GM19193 (cell line): ENCODE measurements around the gene NMUR2.

Source experiments
- POLR2A ChIP-seq: IDR thresholded peaks from 4 replicates; pipeline ENCODE4 v1.6.1; 2011; ENCODE audit not compliant: insufficient read depth, insufficient read length; ENCODE audit errors: extremely low read depth

Gene NMUR2, protein sequence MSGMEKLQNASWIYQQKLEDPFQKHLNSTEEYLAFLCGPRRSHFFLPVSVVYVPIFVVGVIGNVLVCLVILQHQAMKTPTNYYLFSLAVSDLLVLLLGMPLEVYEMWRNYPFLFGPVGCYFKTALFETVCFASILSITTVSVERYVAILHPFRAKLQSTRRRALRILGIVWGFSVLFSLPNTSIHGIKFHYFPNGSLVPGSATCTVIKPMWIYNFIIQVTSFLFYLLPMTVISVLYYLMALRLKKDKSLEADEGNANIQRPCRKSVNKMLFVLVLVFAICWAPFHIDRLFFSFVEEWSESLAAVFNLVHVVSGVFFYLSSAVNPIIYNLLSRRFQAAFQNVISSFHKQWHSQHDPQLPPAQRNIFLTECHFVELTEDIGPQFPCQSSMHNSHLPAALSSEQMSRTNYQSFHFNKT

GRCh38 chr5:152405145-152405544 lies at the start of gene NMUR2:
Gene NMUR2 (minus strand): TSS chr5:152405279. CDS start chr5:152405113, 166 bp downstream.
- TF ChIP-seq POLR2A: no peak

- no peak for TF ChIP-seq POLR2A
Measured at GRCh38 chr5:152443935-152444334, 38.9 kb upstream of the NMUR2 start.

DNA sequence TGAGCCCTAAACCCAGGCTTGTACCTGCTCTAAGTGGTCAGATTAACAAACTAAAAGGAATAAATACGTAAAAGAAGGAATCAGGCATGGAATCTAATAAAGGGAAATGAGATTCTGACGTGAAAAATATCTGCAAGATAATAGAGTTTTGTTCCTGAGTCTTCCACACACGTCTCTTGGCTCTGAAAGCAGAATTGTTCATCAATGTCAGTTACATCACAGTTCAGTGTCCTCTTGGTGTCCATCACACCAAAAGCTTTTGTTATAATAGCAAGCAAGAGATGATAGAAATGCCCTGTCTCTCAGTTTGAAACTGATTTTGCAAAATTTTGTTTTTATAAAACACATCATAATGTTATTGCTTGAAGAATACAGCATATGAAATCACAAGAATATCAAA lies 34.7 kb upstream of the NMUR2 start:
- TF ChIP-seq POLR2A: no peak

DNA sequence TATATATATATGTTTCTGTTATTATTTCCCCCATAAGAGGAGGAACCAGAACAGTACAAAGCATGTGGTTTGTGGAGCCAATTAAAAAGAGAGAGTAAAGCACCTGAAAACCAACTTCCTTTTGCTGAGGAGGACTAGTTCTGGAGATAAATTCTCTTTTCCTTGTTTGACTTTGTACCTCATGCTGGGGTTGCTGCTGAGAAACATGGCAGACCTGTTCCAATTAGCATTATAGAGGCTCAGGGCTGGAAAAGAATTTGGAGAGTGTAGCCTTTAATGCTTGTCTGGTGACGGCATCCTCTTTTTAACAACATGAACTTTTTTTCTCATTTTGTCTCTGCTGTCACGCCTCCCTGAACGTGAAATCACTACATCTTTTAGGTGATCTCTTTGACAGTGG lies 32.8 kb upstream of the NMUR2 start:
- no peak for TF ChIP-seq POLR2A

DNA sequence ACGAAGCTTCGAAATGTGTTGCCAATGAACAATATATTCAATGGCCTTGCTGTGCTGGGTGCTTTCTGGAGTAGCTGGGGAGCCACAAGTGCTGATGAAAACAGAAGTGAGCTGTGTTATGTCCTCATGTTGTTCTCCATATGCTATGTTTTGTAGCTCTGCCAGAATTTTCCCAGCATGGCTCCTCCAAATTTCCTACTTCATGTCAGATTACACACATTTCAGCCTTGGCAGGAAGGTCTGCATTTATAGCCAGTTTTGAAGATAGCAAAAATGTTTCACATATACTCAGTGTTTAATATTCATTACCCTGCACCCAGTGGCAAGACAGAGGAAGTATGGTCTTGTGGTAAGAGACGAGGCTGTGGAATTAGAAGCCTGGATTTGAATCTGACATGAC lies 22.6 kb upstream of the NMUR2 start:
- TF ChIP-seq POLR2A: no peak

DNA sequence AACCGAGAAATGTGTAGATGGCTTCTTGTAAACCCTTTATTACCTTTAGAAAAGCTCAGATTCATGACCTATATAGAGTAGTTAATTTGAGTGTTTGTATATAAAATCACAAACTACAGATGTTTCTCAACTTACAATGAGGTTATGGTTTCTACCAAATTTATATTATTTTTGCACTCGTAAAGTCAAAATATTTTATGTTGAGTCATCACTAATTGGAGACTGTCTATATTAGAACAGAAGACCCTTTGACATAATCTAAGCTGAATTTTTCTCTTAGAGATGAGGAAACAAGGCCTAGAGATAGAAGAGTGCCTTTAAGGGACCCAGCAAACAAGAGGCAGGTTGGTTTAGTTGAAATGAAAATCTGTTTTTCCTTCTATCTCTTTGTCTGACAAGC lies 20.0 kb upstream of the NMUR2 start:
- no peak for TF ChIP-seq POLR2A

GRCh38 chr5:152424501-152424900 lies 19.4 kb upstream of the NMUR2 start:
- TF ChIP-seq POLR2A: no peak

DNA sequence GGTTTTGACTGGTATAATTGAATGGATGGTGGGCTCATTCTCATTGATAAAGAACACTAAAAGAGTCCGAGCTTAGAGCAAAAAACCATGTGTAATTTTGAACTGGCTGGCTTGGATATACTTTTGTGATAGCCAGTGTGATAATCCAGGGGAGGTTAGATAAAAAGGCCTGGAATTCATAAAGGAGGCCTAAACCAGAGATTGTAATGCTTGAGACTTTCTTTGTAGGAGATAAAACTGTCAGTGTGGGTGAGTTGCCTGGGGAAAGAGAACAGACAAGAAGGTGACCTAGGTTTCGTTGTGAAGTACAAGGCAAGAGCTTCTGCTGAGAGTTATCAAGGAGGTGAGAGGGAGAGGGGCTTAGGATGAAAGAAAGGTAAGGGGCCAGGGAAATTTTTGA lies 17.0 kb upstream of the NMUR2 start:
- TF ChIP-seq POLR2A: no peak

DNA sequence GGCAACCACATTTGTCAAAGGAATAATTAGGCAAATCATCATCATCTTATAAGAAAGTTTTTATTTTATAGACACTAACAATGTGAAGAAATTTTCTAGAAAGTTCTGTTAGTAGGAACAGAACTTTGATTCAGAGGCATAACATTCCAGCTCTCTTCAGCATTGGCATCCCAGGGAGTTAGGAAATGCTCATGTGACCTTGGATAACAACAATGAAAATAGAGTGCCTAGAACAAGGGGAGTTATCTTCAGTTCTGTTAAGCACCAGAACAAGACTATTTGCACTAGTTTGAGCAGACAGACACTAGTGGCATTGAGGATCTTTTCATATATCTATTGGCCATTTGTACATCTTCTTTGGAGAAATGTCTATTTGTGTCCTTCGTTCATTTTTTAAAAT lies 7.0 kb upstream of the NMUR2 start:
- no peak for TF ChIP-seq POLR2A

DNA sequence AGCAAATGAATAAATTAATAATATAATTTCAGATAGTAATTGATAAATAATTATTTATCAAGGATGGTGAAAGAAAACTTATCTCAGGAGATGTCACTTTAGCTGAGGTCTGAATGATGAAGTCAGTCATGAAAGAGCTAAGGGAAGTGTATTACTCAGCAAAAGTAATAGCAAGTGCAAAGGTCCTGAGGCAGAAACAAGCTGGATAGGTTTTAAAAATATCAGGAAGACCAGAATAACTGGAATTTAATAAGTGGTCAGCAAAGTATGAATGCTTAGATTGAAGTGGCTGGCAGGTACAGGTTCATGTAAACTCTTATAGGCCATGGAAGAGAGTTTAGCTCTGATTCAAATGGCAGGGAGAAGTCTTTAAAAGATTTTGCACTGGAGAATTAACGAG lies 1.0 kb upstream of the NMUR2 start:
- TF ChIP-seq POLR2A: no peak

- no peak for TF ChIP-seq POLR2A
Measured at GRCh38 chr5:152404494-152404893, 585 bp downstream of the NMUR2 start.

GRCh38 chr5:152403046-152403445 lies 2.0 kb downstream of the NMUR2 start:
- no peak for TF ChIP-seq POLR2A

DNA sequence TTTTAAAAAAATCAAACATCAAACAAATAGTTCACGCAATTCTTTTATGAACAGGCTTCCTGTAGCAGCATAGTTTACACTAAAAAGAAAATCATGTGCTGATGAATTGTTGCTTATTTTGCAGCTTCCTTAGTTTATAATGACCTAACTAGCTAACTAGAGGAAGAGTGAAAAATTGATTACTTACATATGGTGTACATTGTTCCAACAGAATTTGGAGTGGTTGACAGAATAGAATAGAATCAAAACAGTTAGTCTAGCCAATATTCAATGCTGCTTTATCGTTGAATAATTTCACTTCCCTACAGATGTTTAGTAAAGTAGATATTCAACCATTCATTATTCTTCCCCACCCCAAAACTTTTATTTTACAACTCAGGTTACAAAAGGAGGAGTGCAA lies 4.2 kb downstream of the NMUR2 start:
- TF ChIP-seq POLR2A: no peak

- no peak for TF ChIP-seq POLR2A
Measured at GRCh38 chr5:152397581-152397980, 7.5 kb downstream of the NMUR2 start.

DNA sequence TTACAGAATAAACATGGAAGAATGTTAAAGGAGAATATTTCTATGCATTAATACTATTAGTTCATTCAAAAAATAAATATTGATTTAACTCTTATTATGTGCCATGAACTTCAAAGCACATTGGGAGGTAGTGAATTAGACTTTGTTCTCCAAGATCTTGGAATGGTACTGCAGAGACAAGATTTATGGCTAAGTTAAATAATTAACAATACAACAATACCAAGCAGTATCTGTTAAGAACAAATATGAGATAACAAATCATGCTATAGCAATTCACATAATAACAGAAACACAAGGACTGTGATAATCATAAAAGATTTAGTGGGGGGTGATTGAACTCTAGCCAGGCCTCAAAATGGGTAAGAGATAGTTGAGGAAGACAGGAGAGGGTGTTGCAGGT lies 11.6 kb downstream of the NMUR2 start:
- no peak for TF ChIP-seq POLR2A

DNA sequence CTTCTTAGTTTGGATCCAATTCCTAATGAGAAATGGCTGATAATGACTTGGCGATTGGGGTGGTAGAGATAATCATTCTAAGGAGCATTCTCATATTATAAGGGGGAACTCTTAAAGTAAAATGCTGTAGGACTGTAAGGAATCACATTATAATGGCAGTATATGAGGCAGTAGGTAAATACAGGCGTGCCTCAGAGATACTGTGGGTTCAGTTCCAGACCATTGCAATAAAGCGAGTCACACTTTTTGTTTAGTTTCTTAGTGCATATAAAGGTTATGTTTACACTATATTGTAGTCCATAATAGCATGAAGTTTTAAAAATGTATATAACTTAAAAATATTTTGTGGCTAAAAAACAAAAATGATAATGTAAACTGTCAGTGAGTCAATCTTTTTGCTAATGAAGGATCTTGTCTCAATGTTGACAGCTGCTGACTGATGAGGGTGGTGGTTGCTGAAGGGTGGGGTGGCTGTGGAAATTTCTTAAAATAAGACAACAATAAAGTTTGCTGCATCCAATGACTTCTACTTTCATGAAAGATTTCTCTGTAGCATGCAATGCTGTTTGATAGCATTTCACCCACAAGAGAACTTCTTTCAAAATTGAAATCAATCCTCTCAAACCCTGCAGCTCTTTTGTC lies 15.8 kb downstream of the NMUR2 start:
- no peak for TF ChIP-seq POLR2A

GRCh38 chr5:152388610-152389009 lies 16.5 kb downstream of the NMUR2 start:
- no peak for TF ChIP-seq POLR2A

DNA sequence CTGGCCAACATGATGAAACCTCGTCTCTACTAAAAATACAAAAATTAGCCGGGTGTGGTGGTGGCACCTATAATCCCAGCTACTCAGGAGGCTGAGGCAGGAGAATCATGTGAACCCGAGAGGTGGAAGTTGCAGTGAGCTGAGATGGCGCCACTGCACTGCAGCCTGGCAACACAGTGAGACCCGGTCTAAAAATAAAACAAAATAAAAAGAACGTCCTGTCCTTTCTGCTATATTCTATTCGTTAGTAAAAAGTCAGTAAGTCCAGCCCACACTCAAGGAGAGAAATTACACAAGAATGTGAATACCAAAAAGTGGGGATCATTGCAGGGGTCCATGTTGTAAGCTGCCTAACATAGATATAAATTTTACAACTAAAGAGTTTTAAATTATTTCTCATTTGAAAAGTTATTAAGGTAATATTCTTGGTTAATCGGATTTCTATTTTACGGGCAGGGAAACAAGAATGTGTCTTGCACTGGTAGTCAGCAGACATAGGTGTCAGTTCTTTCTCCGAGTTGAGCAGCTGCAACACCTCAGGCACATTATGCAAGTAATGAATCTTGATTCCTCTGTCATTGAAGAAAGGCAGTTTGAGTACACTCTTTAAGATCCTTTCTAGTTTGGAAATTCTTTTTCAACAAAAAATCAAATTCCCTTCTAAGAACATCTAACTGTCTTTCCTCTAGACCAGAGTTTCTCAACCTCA lies 24.5 kb downstream of the NMUR2 start:
- TF ChIP-seq POLR2A: no peak
